HEK293 (cell line): Measurements from ENCODE around the gene GNG7.

Experiments used
- CTCF ChIA-PET: fragments of 350-600 bp; formaldehyde crosslinking; extraction: SDS; loops from one replicate; lab custom pipeline; 2021; ENCODE audit warnings: antibody characterized with exemption; lab: Yijun Ruan, JAX
- POLR2A ChIA-PET: fragments of 300-600 bp; formaldehyde crosslinking; extraction: SDS; loops from one replicate; lab custom pipeline; 2020; ENCODE audit warnings: antibody characterized with exemption, inconsistent platforms; lab: Yijun Ruan, JAX
- H3K27ac ChIP-seq: fragments of 200-500 bp; sonication (Bioruptor generic); 2 replicates; pipeline ENCODE4 v1.5.1; 2014; ENCODE audit warnings: low read depth, low read length, control low read depth, inconsistent platforms; ENCODE audit errors: extremely low read depth
- H3K36me3 ChIP-seq, 2 experiments: fragments of 200-500 bp in 1 of 2; sonication (Bioruptor generic) in 1 of 2; 1 replicate in 1 of 2; 2 replicates in 1 of 2; pipeline ENCODE4 v1.5.1; 2014 to 2017; ENCODE audit warnings: inconsistent platforms in 2 of 2, low read length in 2 of 2; ENCODE audit not compliant: control insufficient read depth in 2 of 2, insufficient read depth in 1 of 2
- H3K4me1 ChIP-seq: fragments of 200-500 bp; sonication (Bioruptor generic); 2 replicates; pipeline ENCODE4 v1.5.1; 2014; ENCODE audit warnings: mild to moderate bottlenecking, low read length, inconsistent platforms; ENCODE audit not compliant: control insufficient read depth, insufficient read depth
- H3K4me3 ChIP-seq: 2 replicates; pipeline ENCODE4 v1.5.1; 2011; ENCODE audit warnings: low read depth, mild to moderate bottlenecking, control low read depth, low read length, moderate library complexity
- H3K9me3 ChIP-seq: fragments of 200-500 bp; sonication (Bioruptor generic); 2 replicates; pipeline ENCODE4 v1.5.1; 2014; ENCODE audit warnings: low read depth, low read length, inconsistent platforms; ENCODE audit not compliant: control insufficient read depth, insufficient read depth
- GFI1B ChIP-seq: fragments of 450-650 bp; formaldehyde crosslinking; IDR thresholded peaks from 2 replicates; pipeline ENCODE4 v1.5.1; 2016; ENCODE audit warnings: missing biosample characterization, missing genetic modification characterization
- GLI2 ChIP-seq: fragments of 450-650 bp; formaldehyde crosslinking; IDR thresholded peaks from 2 replicates; pipeline ENCODE4; 2017; ENCODE audit warnings: missing biosample characterization, missing genetic modification characterization, low read depth, borderline replicate concordance
- REPIN1 ChIP-seq: fragments of 450-650 bp; formaldehyde crosslinking; IDR thresholded peaks from 2 replicates; pipeline ENCODE4 v1.5.1; 2017; ENCODE audit warnings: missing biosample characterization, missing genetic modification characterization, low read depth
- SP2 ChIP-seq: fragments of 450-650 bp; formaldehyde crosslinking; IDR thresholded peaks from 2 replicates; pipeline ENCODE4 v1.5.1; 2016; ENCODE audit warnings: missing biosample characterization, missing genetic modification characterization
- ZBTB8A ChIP-seq: fragments of 450-650 bp; formaldehyde crosslinking; IDR thresholded peaks from 2 replicates; pipeline ENCODE4 v1.5.1; 2016; ENCODE audit warnings: missing biosample characterization, missing genetic modification characterization
- ZFHX2 ChIP-seq: fragments of 450-650 bp; formaldehyde crosslinking; conservative IDR thresholded peaks from 2 replicates; pipeline ENCODE4 v1.5.1; 2016; ENCODE audit warnings: missing biosample characterization, missing genetic modification characterization
- ZFP69B ChIP-seq: fragments of 450-650 bp; formaldehyde crosslinking; IDR thresholded peaks from 2 replicates; pipeline ENCODE4 v1.5.1; 2016; ENCODE audit warnings: missing biosample characterization, missing genetic modification characterization
- ZNF10 ChIP-seq: fragments of 450-650 bp; formaldehyde crosslinking; IDR thresholded peaks from 2 replicates; pipeline ENCODE4 v1.5.1; 2017; ENCODE audit warnings: missing biosample characterization, missing genetic modification characterization
- ZNF138 ChIP-seq: fragments of 450-650 bp; formaldehyde crosslinking; IDR thresholded peaks from 2 replicates; pipeline ENCODE4 v1.5.1; 2016; ENCODE audit warnings: missing biosample characterization, missing genetic modification characterization, borderline replicate concordance
- ZNF175 ChIP-seq: fragments of 450-650 bp; formaldehyde crosslinking; IDR thresholded peaks from 2 replicates; pipeline ENCODE4 v1.5.1; 2016; ENCODE audit warnings: missing biosample characterization, missing genetic modification characterization
- ZNF223 ChIP-seq: fragments of 450-650 bp; formaldehyde crosslinking; IDR thresholded peaks from 2 replicates; pipeline ENCODE4 v1.5.1; 2016; ENCODE audit warnings: missing biosample characterization, missing genetic modification characterization
- ZNF239 ChIP-seq: fragments of 450-650 bp; formaldehyde crosslinking; IDR thresholded peaks from 2 replicates; pipeline ENCODE4 v1.5.1; 2016; ENCODE audit warnings: missing biosample characterization, missing genetic modification characterization
- ZNF248 ChIP-seq: fragments of 450-650 bp; formaldehyde crosslinking; IDR thresholded peaks from 2 replicates; pipeline ENCODE4 v1.5.1; 2017; ENCODE audit warnings: missing biosample characterization, missing genetic modification characterization
- ZNF292 ChIP-seq: fragments of 450-650 bp; formaldehyde crosslinking; IDR thresholded peaks from 2 replicates; pipeline ENCODE4 v1.5.1; 2016; ENCODE audit warnings: low read depth, missing biosample characterization, missing genetic modification characterization, borderline replicate concordance
- ZNF311 ChIP-seq: fragments of 450-650 bp; formaldehyde crosslinking; IDR thresholded peaks from 2 replicates; pipeline ENCODE4 v1.5.1; 2017; ENCODE audit warnings: missing biosample characterization, missing genetic modification characterization, borderline replicate concordance
- ZNF529 ChIP-seq: fragments of 450-650 bp; formaldehyde crosslinking; IDR thresholded peaks from 2 replicates; pipeline ENCODE4 v1.5.1; 2017; ENCODE audit warnings: missing genetic modification characterization, missing biosample characterization; ENCODE audit not compliant: insufficient replicate concordance
- ZNF530 ChIP-seq: fragments of 450-650 bp; formaldehyde crosslinking; IDR thresholded peaks from 2 replicates; pipeline ENCODE4 v1.5.1; 2016; ENCODE audit warnings: low read depth, missing biosample characterization, missing genetic modification characterization
- ZNF544 ChIP-seq: fragments of 450-650 bp; formaldehyde crosslinking; IDR thresholded peaks from 2 replicates; pipeline ENCODE4 v1.5.0; 2017; ENCODE audit warnings: missing biosample characterization, missing genetic modification characterization
- ZNF585B ChIP-seq: fragments of 450-650 bp; formaldehyde crosslinking; IDR thresholded peaks from 2 replicates; pipeline ENCODE4 v1.5.1; 2016; ENCODE audit warnings: missing biosample characterization, missing genetic modification characterization
- ZNF596 ChIP-seq: fragments of 450-650 bp; IDR thresholded peaks from 2 replicates; pipeline ENCODE4 v1.5.0; 2018; ENCODE audit warnings: missing biosample characterization, mild to moderate bottlenecking, missing genetic modification characterization, moderate library complexity
- ZNF626 ChIP-seq: fragments of 450-650 bp; sonication (Bioruptor Pico); formaldehyde crosslinking; IDR thresholded peaks from 2 replicates; pipeline ENCODE4 v1.5.1; 2018; ENCODE audit warnings: missing biosample characterization, missing genetic modification characterization, inconsistent platforms
- ZNF658 ChIP-seq: fragments of 450-650 bp; formaldehyde crosslinking; IDR thresholded peaks from 2 replicates; pipeline ENCODE4; 2016; ENCODE audit warnings: missing biosample characterization, missing genetic modification characterization
- ZNF664 ChIP-seq: fragments of 450-650 bp; formaldehyde crosslinking; IDR thresholded peaks from 2 replicates; pipeline ENCODE4 v1.5.1; 2016; ENCODE audit warnings: missing biosample characterization, missing genetic modification characterization
- TF ChIP-seq, protein P1 (sequence below): fragments of 450-650 bp; formaldehyde crosslinking; IDR thresholded peaks from 2 replicates; pipeline ENCODE4 v1.5.1; 2016; ENCODE audit warnings: missing biosample characterization, missing genetic modification characterization
- TF ChIP-seq, protein P2 (sequence below): fragments of 450-650 bp; formaldehyde crosslinking; IDR thresholded peaks from 2 replicates; pipeline ENCODE4 v1.5.1; 2016; ENCODE audit warnings: missing biosample characterization, missing genetic modification characterization
- TF ChIP-seq, protein P3 (sequence below): fragments of 450-650 bp; formaldehyde crosslinking; IDR thresholded peaks from 2 replicates; pipeline ENCODE4 v1.5.0; 2017; ENCODE audit warnings: missing biosample characterization, missing genetic modification characterization, borderline replicate concordance
- TF ChIP-seq, protein P4 (sequence below): IDR thresholded peaks from 2 replicates; pipeline ENCODE4 v1.6.1; 2011; ENCODE audit warnings: mild to moderate bottlenecking, low read depth, low read length, borderline replicate concordance
- TF ChIP-seq, protein P5 (sequence below): fragments of 450-650 bp; formaldehyde crosslinking; IDR thresholded peaks from 2 replicates; pipeline ENCODE4 v1.5.1; 2017; ENCODE audit warnings: missing biosample characterization, missing genetic modification characterization

The GNG7 gene

DNA sequence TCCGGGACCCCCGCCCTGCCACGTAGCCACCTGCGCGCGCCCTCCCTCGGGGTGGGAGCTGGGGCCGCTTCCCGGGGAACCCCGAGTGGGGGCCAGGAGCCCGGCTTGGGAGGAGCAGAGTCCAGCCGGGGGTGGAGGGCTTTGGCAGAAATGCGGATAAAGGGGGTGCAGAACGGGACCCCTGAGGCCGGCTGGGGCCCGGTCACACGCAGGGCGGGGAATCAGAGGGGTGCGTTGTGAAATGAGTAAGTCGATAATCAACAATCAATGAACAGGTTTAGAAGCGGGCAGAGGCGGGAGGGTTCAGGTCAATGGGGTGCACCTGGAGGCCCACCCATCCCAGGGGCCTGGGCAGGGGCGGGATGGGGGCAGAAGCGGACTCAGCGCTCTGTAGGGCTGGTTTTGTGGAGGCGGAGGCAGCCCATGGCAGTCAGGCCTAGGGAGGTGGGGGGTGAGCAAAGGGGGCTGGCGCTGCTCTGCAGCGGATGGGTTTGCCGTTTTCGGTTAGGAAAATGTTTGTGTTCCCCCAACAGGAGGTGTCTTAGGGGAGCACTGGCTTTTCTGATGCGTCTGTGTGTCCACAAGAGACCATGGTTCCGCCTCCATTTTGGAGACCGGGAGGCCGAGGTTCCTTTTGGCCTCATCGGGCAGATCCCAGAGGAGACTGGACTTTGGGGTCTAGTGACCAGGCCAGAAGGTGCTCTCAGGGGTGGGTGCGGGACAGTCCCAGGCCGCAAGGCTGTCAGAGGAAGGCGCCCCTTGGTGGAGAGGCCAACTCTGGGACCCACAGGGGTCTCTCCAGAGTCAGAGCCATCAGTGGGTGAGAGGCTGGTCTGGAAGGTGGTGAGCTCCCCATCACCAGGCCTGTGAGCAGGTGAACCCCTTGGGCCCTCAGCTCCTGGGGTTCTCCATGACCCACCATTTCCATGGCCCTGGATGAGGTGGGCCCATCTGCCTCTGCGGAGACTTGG lies 19.4 kb upstream of the GNG7 start:
- peak overlapping the region; percentile 24 for H3K4me3 ChIP-seq
- ChIA-PET POLR2A (interaction anchor here (1.1 kb wide), 1 partner anchor 20 kb away, joined by 3 read pairs; no protein-coding TSS in a partner anchor), CTCF (no interaction called here)
- no peaks in the 10 kb centered on the region for H3K4me1 ChIP-seq
- peaks cover 0 to 11% of the 10 kb centered on the region in 2 experiments; a peak in 1 of 3 replicates for H3K36me3 ChIP-seq
- no peak overlapping the region for H3K27ac ChIP-seq
- H3K9me3 ChIP-seq: no peaks in the 10 kb centered on the region
- no peak for TF ChIP-seq ZNF175 (tag by site-specific recombination)
- no peak for TF ChIP-seq REPIN1 (tag by site-specific recombination)
- TF ChIP-seq ZNF138 (tag by site-specific recombination): no peak
- no peak for TF ChIP-seq ZNF530 (tag by site-specific recombination)
- TF ChIP-seq, protein P1, sequence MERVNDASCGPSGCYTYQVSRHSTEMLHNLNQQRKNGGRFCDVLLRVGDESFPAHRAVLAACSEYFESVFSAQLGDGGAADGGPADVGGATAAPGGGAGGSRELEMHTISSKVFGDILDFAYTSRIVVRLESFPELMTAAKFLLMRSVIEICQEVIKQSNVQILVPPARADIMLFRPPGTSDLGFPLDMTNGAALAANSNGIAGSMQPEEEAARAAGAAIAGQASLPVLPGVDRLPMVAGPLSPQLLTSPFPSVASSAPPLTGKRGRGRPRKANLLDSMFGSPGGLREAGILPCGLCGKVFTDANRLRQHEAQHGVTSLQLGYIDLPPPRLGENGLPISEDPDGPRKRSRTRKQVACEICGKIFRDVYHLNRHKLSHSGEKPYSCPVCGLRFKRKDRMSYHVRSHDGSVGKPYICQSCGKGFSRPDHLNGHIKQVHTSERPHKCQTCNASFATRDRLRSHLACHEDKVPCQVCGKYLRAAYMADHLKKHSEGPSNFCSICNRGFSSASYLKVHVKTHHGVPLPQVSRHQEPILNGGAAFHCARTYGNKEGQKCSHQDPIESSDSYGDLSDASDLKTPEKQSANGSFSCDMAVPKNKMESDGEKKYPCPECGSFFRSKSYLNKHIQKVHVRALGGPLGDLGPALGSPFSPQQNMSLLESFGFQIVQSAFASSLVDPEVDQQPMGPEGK: peak; percentile 72; the same call in 1 of the 2 replicates
- TF ChIP-seq, protein P2, sequence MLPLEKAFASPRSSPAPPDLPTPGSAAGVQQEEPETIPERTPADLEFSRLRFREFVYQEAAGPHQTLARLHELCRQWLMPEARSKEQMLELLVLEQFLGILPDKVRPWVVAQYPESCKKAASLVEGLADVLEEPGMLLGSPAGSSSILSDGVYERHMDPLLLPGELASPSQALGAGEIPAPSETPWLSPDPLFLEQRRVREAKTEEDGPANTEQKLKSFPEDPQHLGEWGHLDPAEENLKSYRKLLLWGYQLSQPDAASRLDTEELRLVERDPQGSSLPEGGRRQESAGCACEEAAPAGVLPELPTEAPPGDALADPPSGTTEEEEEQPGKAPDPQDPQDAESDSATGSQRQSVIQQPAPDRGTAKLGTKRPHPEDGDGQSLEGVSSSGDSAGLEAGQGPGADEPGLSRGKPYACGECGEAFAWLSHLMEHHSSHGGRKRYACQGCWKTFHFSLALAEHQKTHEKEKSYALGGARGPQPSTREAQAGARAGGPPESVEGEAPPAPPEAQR (tag by site-specific recombination): no peak
- no peak for TF ChIP-seq ZNF658 (tag by site-specific recombination)
- no peak for TF ChIP-seq ZNF239 (tag by site-specific recombination)
- TF ChIP-seq GLI2 (tag by site-specific recombination): no peak
- TF ChIP-seq ZNF292 (tag by site-specific recombination): no peak
- TF ChIP-seq, protein P3, sequence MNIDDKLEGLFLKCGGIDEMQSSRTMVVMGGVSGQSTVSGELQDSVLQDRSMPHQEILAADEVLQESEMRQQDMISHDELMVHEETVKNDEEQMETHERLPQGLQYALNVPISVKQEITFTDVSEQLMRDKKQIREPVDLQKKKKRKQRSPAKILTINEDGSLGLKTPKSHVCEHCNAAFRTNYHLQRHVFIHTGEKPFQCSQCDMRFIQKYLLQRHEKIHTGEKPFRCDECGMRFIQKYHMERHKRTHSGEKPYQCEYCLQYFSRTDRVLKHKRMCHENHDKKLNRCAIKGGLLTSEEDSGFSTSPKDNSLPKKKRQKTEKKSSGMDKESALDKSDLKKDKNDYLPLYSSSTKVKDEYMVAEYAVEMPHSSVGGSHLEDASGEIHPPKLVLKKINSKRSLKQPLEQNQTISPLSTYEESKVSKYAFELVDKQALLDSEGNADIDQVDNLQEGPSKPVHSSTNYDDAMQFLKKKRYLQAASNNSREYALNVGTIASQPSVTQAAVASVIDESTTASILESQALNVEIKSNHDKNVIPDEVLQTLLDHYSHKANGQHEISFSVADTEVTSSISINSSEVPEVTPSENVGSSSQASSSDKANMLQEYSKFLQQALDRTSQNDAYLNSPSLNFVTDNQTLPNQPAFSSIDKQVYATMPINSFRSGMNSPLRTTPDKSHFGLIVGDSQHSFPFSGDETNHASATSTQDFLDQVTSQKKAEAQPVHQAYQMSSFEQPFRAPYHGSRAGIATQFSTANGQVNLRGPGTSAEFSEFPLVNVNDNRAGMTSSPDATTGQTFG (tag by site-specific recombination): no peak
- TF ChIP-seq ZNF596 (tag by site-specific recombination): no peak
- peak; percentile 62; the same call in 1 of the 2 replicates for TF ChIP-seq ZFHX2 (tag by site-specific recombination)
- no peak for TF ChIP-seq ZFP69B (tag by site-specific recombination)
- peak; percentile 53 for TF ChIP-seq SP2
- TF ChIP-seq ZNF664 (tag by site-specific recombination): no peak
- no peak for TF ChIP-seq GFI1B (tag by site-specific recombination)
- TF ChIP-seq ZNF529 (tag by site-specific recombination): no peak
- TF ChIP-seq ZNF223 (tag by site-specific recombination): no peak
- TF ChIP-seq ZNF248: no peak
- TF ChIP-seq ZNF10: no peak
- TF ChIP-seq, protein P4, sequence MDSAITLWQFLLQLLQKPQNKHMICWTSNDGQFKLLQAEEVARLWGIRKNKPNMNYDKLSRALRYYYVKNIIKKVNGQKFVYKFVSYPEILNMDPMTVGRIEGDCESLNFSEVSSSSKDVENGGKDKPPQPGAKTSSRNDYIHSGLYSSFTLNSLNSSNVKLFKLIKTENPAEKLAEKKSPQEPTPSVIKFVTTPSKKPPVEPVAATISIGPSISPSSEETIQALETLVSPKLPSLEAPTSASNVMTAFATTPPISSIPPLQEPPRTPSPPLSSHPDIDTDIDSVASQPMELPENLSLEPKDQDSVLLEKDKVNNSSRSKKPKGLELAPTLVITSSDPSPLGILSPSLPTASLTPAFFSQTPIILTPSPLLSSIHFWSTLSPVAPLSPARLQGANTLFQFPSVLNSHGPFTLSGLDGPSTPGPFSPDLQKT: no peak
- TF ChIP-seq ZNF585B (tag by site-specific recombination): no peak
- TF ChIP-seq, protein P5, sequence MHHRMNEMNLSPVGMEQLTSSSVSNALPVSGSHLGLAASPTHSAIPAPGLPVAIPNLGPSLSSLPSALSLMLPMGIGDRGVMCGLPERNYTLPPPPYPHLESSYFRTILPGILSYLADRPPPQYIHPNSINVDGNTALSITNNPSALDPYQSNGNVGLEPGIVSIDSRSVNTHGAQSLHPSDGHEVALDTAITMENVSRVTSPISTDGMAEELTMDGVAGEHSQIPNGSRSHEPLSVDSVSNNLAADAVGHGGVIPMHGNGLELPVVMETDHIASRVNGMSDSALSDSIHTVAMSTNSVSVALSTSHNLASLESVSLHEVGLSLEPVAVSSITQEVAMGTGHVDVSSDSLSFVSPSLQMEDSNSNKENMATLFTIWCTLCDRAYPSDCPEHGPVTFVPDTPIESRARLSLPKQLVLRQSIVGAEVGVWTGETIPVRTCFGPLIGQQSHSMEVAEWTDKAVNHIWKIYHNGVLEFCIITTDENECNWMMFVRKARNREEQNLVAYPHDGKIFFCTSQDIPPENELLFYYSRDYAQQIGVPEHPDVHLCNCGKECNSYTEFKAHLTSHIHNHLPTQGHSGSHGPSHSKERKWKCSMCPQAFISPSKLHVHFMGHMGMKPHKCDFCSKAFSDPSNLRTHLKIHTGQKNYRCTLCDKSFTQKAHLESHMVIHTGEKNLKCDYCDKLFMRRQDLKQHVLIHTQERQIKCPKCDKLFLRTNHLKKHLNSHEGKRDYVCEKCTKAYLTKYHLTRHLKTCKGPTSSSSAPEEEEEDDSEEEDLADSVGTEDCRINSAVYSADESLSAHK (tag by site-specific recombination): no peak
- TF ChIP-seq ZNF626 (tag by site-specific recombination): no peak
- TF ChIP-seq ZBTB8A (tag by site-specific recombination): peak; percentile 28; the same call in 1 of the 2 replicates
- TF ChIP-seq ZNF544 (tag by site-specific recombination): no peak
- TF ChIP-seq ZNF311: no peak
